Neural cell (in vitro differentiated cells): ENCODE measurements around the gene RBAK. TPM values are rescaled to one million over a fixed set of nuclear protein-coding genes. Genes with fewer than 3 reads are reported as not detected.

Source experiments
- H2AFZ ChIP-seq: fragments of 200-600, 300-800 bp; sonication (generic), shearing (Covaris generic); 2 replicates; pipeline ENCODE4 v1.6.0; 2014; ENCODE audit warnings: low read depth, mild to moderate bottlenecking, antibody characterized with exemption, low read length, moderate library complexity
- H3F3A ChIP-seq: fragments of 200-600 bp; shearing (Covaris generic); 2 replicates; pipeline ENCODE4 v1.6.1; 2016; ENCODE audit warnings: mild to moderate bottlenecking, moderate library complexity, mixed read lengths, antibody characterized with exemption, low read length; ENCODE audit not compliant: insufficient read depth, poor library complexity, severe bottlenecking
- H3K27ac ChIP-seq: fragments of 200-600, 300-800 bp; sonication (generic), shearing (Covaris generic); 2 replicates; pipeline ENCODE4 v1.5.1; 2014; ENCODE audit warnings: mild to moderate bottlenecking, low read length, moderate library complexity
- H3K27me3 ChIP-seq: fragments of 300-800, 200-600 bp; sonication (generic), shearing (Covaris generic); 2 replicates; pipeline ENCODE4 v1.6.0; 2014; ENCODE audit warnings: mild to moderate bottlenecking, low read depth, low read length, moderate library complexity; ENCODE audit not compliant: insufficient read depth
- H3K36me3 ChIP-seq: fragments of 300-800, 200-600 bp; sonication (generic), shearing (Covaris generic); 2 replicates; pipeline ENCODE4 v1.5.1; 2014; ENCODE audit warnings: mild to moderate bottlenecking, antibody characterized with exemption, low read length, moderate library complexity; ENCODE audit not compliant: insufficient read depth
- H3K4me2 ChIP-seq: fragments of 300-800, 200-600 bp; sonication (generic), shearing (Covaris generic); 2 replicates; pipeline ENCODE4 v1.6.0; 2014; ENCODE audit warnings: mild to moderate bottlenecking, low read length
- H3K4me3 ChIP-seq: fragments of 300-800, 200-600 bp; sonication (generic), shearing (Covaris generic); 2 replicates; pipeline ENCODE4 v1.5.1; 2014; ENCODE audit warnings: mild to moderate bottlenecking, low read length, moderate library complexity
- H3K79me2 ChIP-seq: fragments of 200-600 bp; shearing (Covaris generic); replicated peaks from 2 replicates; pipeline ENCODE4 v1.6.0; 2014; ENCODE audit warnings: mild to moderate bottlenecking, low read length, moderate library complexity; ENCODE audit not compliant: insufficient read depth
- H3K9ac ChIP-seq: fragments of 300-800, 200-600 bp; sonication (generic), shearing (Covaris generic); 2 replicates; pipeline ENCODE4 v1.6.1; 2016; ENCODE audit warnings: mild to moderate bottlenecking, low read length, mixed read lengths
- H3K9me2 ChIP-seq: fragments of 200-600 bp; shearing (Covaris generic); 2 replicates; pipeline ENCODE4 v1.6.1; 2016; ENCODE audit warnings: mild to moderate bottlenecking, low read length, mixed read lengths; ENCODE audit not compliant: insufficient read depth
- H3K9me3 ChIP-seq: fragments of 200-600, 300-800 bp; sonication (generic), shearing (Covaris generic); 2 replicates; pipeline ENCODE4 v1.6.1; 2016; ENCODE audit warnings: mild to moderate bottlenecking, mixed run types, low read length, moderate library complexity, mixed read lengths
- H4K20me1 ChIP-seq: fragments of 200-600 bp; shearing (Covaris generic); 2 replicates; pipeline ENCODE4 v1.6.1; 2016; ENCODE audit warnings: mild to moderate bottlenecking, mixed run types; ENCODE audit not compliant: insufficient read depth
- EP300 ChIP-seq: fragments of 450-650 bp; conservative IDR thresholded peaks from 2 replicates; pipeline ENCODE4 v1.6.1; 2014; ENCODE audit warnings: antibody characterized with exemption, mild to moderate bottlenecking, moderate library complexity; ENCODE audit not compliant: poor library complexity, severe bottlenecking
- EZH2 ChIP-seq: fragments of 200-600, 300-800 bp; shearing (Covaris generic), sonication (generic); IDR thresholded peaks from 2 replicates; pipeline ENCODE4 v1.6.1; 2014; ENCODE audit warnings: antibody characterized with exemption, low read length, borderline replicate concordance, mild to moderate bottlenecking; ENCODE audit not compliant: insufficient read depth, poor library complexity, severe bottlenecking
- MXI1 ChIP-seq: fragments of 450-650 bp; conservative IDR thresholded peaks from 2 replicates; pipeline ENCODE4 v1.6.1; 2014; ENCODE audit warnings: antibody characterized with exemption, mild to moderate bottlenecking; ENCODE audit not compliant: poor library complexity, severe bottlenecking
- POLR2AphosphoS5 ChIP-seq: IDR thresholded peaks from 2 replicates; pipeline ENCODE4 v1.6.1; 2012
- RAD21 ChIP-seq: fragments of 450-650 bp; conservative IDR thresholded peaks from 2 replicates; pipeline ENCODE4 v1.6.1; 2014; ENCODE audit warnings: antibody characterized with exemption, mild to moderate bottlenecking, moderate library complexity
- SMC3 ChIP-seq: fragments of 450-650 bp; conservative IDR thresholded peaks from 2 replicates; pipeline ENCODE4 v1.6.1; 2014; ENCODE audit warnings: antibody characterized with exemption, mild to moderate bottlenecking, moderate library complexity; ENCODE audit not compliant: poor library complexity
- TAF1 ChIP-seq: IDR thresholded peaks from 2 replicates; pipeline ENCODE4 v1.6.1; 2012; ENCODE audit warnings: low read depth
- polyA plus RNA-seq: library from polyadenylated mRNA; depleted of rRNA; stranded (reverse); fragments of >200 nt; gene quantifications from 2 replicates; pipeline ENCODE4 v1.2.3, GENCODE V29; 2014
- TF ChIP-seq, protein P1 (sequence below): fragments of 450-650 bp; IDR thresholded peaks from 2 replicates; pipeline ENCODE4 v1.5.1; 2014; ENCODE audit warnings: antibody characterized with exemption, mild to moderate bottlenecking, moderate library complexity; ENCODE audit not compliant: poor library complexity, severe bottlenecking
- TF ChIP-seq, protein P2 (sequence below): IDR thresholded peaks from 2 replicates; pipeline ENCODE4 v1.6.1; 2012; ENCODE audit warnings: borderline replicate concordance

Gene RBAK
- polyA plus RNA-seq, 1 donor from 2014 or later = 12.0 TPM

DNA sequence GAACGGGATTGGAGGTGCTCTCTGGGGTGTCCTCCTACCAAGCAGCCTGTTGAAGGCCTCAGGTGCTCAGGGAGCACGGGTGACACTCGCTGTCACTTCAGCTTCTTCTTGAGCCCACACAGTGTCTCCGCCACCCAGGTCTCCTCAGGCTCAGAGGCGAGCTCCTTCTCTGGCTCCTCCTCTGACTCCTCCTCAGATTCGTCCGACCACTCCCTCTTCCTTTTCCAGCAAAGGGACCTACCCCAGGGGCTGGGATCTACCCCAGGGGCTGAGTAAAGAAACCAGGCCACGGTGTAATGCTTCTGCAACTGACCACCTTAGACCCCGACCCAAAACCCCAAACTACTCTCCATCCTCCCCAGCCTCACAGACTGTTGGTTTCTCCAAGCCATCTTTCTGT is 9.2 kb upstream of the RBAK start:
- H3K36me3 ChIP-seq = no peaks in the 10 kb centered on the region
- no peaks in the 10 kb centered on the region for H3K9me3 ChIP-seq
- no peak overlapping the region for H3K27ac ChIP-seq
- no peaks in the 10 kb centered on the region for H3K79me2 ChIP-seq
- no peaks in the 10 kb centered on the region for H3F3A ChIP-seq
- H3K27me3 ChIP-seq = no peaks in the 10 kb centered on the region
- no peak overlapping the region for H3K9ac ChIP-seq
- H3K4me2 ChIP-seq = no peak overlapping the region
- no peak overlapping the region for H3K4me3 ChIP-seq
- no peaks in the 10 kb centered on the region for H3K9me2 ChIP-seq
- no peak overlapping the region for H2AFZ ChIP-seq
- no peak for TF ChIP-seq POLR2AphosphoS5
- TF ChIP-seq, protein P1, sequence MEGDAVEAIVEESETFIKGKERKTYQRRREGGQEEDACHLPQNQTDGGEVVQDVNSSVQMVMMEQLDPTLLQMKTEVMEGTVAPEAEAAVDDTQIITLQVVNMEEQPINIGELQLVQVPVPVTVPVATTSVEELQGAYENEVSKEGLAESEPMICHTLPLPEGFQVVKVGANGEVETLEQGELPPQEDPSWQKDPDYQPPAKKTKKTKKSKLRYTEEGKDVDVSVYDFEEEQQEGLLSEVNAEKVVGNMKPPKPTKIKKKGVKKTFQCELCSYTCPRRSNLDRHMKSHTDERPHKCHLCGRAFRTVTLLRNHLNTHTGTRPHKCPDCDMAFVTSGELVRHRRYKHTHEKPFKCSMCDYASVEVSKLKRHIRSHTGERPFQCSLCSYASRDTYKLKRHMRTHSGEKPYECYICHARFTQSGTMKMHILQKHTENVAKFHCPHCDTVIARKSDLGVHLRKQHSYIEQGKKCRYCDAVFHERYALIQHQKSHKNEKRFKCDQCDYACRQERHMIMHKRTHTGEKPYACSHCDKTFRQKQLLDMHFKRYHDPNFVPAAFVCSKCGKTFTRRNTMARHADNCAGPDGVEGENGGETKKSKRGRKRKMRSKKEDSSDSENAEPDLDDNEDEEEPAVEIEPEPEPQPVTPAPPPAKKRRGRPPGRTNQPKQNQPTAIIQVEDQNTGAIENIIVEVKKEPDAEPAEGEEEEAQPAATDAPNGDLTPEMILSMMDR = no peak
- no peak for TF ChIP-seq EZH2
- no peak for TF ChIP-seq EP300
- no peak for TF ChIP-seq MXI1
- TF ChIP-seq SMC3 = no peak
- no peak for TF ChIP-seq TAF1
- H4K20me1 ChIP-seq = no peaks in the 10 kb centered on the region

DNA sequence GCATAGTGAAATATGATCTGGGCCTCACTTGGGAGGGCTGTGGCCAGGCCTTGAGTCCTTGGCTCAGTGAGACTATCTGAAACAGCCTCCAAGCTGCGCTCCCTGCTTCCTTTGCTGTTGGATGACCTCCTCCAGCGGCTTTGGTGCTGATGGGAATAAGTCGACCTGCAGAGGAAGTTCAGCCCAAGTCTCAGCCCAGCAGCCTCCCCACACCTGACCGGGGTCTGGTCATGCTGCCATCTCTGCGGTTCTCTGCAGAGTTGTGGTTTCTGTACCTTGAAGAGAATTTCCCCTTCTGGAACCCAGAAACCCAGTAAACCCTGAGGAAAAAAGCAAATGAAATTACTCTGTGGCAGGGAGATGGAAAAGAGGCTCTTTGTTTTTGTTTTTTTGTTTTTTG is 4.6 kb upstream of the RBAK start:
- Histone ChIP-seq H3K4me3 (no peak overlapping the region), H3K27ac (no peak overlapping the region), H3K79me2 (no peaks in the 10 kb centered on the region), H3K27me3 (no peaks in the 10 kb centered on the region), H4K20me1 (no peaks in the 10 kb centered on the region), H3K9me3 (no peaks in the 10 kb centered on the region), H3K36me3 (no peaks in the 10 kb centered on the region), H2AFZ (no peak overlapping the region), H3K4me2 (no peak overlapping the region), H3F3A (no peaks in the 10 kb centered on the region), H3K9me2 (no peaks in the 10 kb centered on the region), H3K9ac (no peak overlapping the region)
- TF ChIP-seq TAF1 (no peak), MXI1 (no peak), EZH2 (no peak), SMC3 (no peak), POLR2AphosphoS5 (no peak), RAD21 (no peak), EP300 (no peak)
- TF ChIP-seq, protein P1 = no peak
- TF ChIP-seq, protein P2, sequence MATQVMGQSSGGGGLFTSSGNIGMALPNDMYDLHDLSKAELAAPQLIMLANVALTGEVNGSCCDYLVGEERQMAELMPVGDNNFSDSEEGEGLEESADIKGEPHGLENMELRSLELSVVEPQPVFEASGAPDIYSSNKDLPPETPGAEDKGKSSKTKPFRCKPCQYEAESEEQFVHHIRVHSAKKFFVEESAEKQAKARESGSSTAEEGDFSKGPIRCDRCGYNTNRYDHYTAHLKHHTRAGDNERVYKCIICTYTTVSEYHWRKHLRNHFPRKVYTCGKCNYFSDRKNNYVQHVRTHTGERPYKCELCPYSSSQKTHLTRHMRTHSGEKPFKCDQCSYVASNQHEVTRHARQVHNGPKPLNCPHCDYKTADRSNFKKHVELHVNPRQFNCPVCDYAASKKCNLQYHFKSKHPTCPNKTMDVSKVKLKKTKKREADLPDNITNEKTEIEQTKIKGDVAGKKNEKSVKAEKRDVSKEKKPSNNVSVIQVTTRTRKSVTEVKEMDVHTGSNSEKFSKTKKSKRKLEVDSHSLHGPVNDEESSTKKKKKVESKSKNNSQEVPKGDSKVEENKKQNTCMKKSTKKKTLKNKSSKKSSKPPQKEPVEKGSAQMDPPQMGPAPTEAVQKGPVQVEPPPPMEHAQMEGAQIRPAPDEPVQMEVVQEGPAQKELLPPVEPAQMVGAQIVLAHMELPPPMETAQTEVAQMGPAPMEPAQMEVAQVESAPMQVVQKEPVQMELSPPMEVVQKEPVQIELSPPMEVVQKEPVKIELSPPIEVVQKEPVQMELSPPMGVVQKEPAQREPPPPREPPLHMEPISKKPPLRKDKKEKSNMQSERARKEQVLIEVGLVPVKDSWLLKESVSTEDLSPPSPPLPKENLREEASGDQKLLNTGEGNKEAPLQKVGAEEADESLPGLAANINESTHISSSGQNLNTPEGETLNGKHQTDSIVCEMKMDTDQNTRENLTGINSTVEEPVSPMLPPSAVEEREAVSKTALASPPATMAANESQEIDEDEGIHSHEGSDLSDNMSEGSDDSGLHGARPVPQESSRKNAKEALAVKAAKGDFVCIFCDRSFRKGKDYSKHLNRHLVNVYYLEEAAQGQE = no peak
